HFF-Myc (cell line): ENCODE measurements around the gene PPM1A.

Experiments used
- DNase-seq: peaks from one replicate; pipeline ENCODE4 v3.0.0-alpha.2; 2011; ENCODE audit warnings: low read depth; ENCODE audit errors: extremely low read depth
- H3K4me3 ChIP-seq: replicated peaks from 2 replicates; pipeline ENCODE4 v1.5.1; 2011; ENCODE audit warnings: low read depth, mild to moderate bottlenecking, control low read depth, low read length
- CTCF ChIP-seq: IDR thresholded peaks from 2 replicates; pipeline ENCODE4 v1.5.1; 2012; ENCODE audit warnings: mild to moderate bottlenecking, low read depth, low read length, control low read depth; ENCODE audit errors: missing control alignments

PPM1A gene

GRCh38 chr14:60210703-60211102 lies 38.3 kb upstream of the PPM1A start:
- no peak for TF ChIP-seq CTCF
- no peak for DNase-seq

GRCh38 chr14:60211153-60211552 lies 37.9 kb upstream of the PPM1A start:
- H3K4me3 ChIP-seq, result no peak overlapping the region
- no peak for TF ChIP-seq CTCF
- DNase-seq, result no peak

More at GRCh38 chr14:60210703-60211102, 38.3 kb upstream of the PPM1A start:
- no peak overlapping the region for H3K4me3 ChIP-seq

GRCh38 chr14:60212503-60213371 lies 36.3 kb upstream of the PPM1A start:
- no peak for DNase-seq
- TF ChIP-seq CTCF, result no peak
- H3K4me3 ChIP-seq, result no peak overlapping the region

GRCh38 chr14:60214003-60214402 lies 35.0 kb upstream of the PPM1A start:
- TF ChIP-seq CTCF, result no peak
- DNase-seq, result no peak

GRCh38 chr14:60214415-60215126 lies 34.5 kb upstream of the PPM1A start:
- H3K4me3 ChIP-seq, result no peak overlapping the region
- TF ChIP-seq CTCF, result no peak
- no peak for DNase-seq

More at GRCh38 chr14:60214003-60214402, 35.0 kb upstream of the PPM1A start:
- no peak overlapping the region for H3K4me3 ChIP-seq

GRCh38 chr14:60215127-60215444 lies 33.9 kb upstream of the PPM1A start:
- H3K4me3 ChIP-seq, result no peak overlapping the region
- no peak for TF ChIP-seq CTCF
- no peak for DNase-seq
